Memory B cell (primary cell): ENCODE data around the gene ZNF891.

ENCODE experiments used
- ATAC-seq: fragments of 150-1000 bp; cut with Tn5 transposase; 2 replicates; pipeline ENCODE4 v1.10.0; 2021; ENCODE audit warnings: low read depth, mild to moderate bottlenecking, moderate library complexity
- DNase-seq, 2 donors: peaks; one replicate each; pipeline ENCODE4 v3.0.0; 2022; ENCODE audit warnings: low spot score in 2 of 2
- H3K27ac Mint-ChIP-seq: one replicate; pipeline ENCODE4 v1.8.0; 2022; ENCODE audit warnings: mild to moderate bottlenecking, moderate library complexity, mixed read lengths
- H3K27me3 Mint-ChIP-seq: one replicate; pipeline ENCODE4 v1.8.0; 2022; ENCODE audit warnings: mixed read lengths
- H3K36me3 Mint-ChIP-seq: one replicate; pipeline ENCODE4 v1.8.0; 2022; ENCODE audit warnings: mild to moderate bottlenecking, mixed read lengths
- H3K4me1 Mint-ChIP-seq: one replicate; pipeline ENCODE4 v1.8.0; 2022; ENCODE audit warnings: mixed read lengths
- H3K4me3 Mint-ChIP-seq: one replicate; pipeline ENCODE4 v1.8.0; 2022; ENCODE audit warnings: mild to moderate bottlenecking, moderate library complexity, mixed read lengths
- H3K9me3 Mint-ChIP-seq: one replicate; pipeline ENCODE4 v1.8.0; 2022; ENCODE audit warnings: mixed read lengths

ZNF891 gene

GRCh38 chr12:133130038-133130807, at the start of gene ZNF891, which contains the start of gene ZNF10:
TSS of gene ZNF891 (minus strand) at chr12:133130274. CDS start at chr12:133121918, 8,356 bp downstream.
TSS of gene ZNF10 (plus strand) at chr12:133130627. CDS start at chr12:133144493, 13,866 bp downstream.
- Mint-ChIP-seq H3K27me3 (no peaks in the 10 kb centered on the region), H3K27ac (peak within 1 kb of the TSS; percentile 99), H3K36me3 (peaks cover 39% of the 10 kb centered on the region), H3K9me3 (peaks cover 13% of the 10 kb centered on the region), H3K4me1 (peaks cover 11% of the 10 kb centered on the region), H3K4me3 (peak within 1 kb of the TSS; percentile 96)
- DNase-seq = peak; percentile 98 to 99
- peak; percentile 80 for ATAC-seq

DNA sequence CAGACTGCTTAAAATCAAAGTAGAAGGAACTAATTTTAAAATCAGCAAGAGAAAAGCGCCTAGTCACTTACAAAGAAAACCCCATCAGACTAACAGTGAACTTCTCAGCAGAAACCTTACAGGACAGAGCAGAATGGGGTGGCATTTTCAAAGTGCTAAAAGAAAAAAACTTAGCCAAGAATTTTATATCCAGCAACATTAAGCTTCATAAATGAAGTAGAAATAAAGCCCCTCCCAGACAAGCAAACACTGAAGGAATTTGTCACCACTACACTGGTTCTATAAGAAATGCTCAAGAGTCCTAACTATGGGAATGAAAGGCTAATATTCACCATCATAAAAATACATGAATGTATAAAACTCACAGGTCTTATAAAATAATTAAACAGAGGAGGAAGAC, 44.8 kb upstream of the ZNF891 start:
- Mint-ChIP-seq H3K4me3 (no peak overlapping the region), H3K9me3 (peaks cover 19% of the 10 kb centered on the region), H3K36me3 (peaks cover 9% of the 10 kb centered on the region), H3K27ac (no peak overlapping the region), H3K4me1 (no peaks in the 10 kb centered on the region), H3K27me3 (no peaks in the 10 kb centered on the region)
- ATAC-seq (no peak), DNase-seq (no peak)

- Mint-ChIP-seq H3K4me1 (no peaks in the 10 kb centered on the region), H3K27ac (no peak overlapping the region), H3K27me3 (no peaks in the 10 kb centered on the region), H3K4me3 (no peak overlapping the region), H3K9me3 (peaks cover 18% of the 10 kb centered on the region), H3K36me3 (peaks cover 3% of the 10 kb centered on the region)
- DNase-seq (no peak), ATAC-seq (no peak)
Measured at GRCh38 chr12:133172491-133172890, 42.4 kb upstream of the ZNF891 start.

GRCh38 chr12:133165776-133166175, 35.7 kb upstream of the ZNF891 start:
- Mint-ChIP-seq H3K4me3 (no peak overlapping the region), H3K9me3 (peaks cover 23% of the 10 kb centered on the region), H3K27me3 (no peaks in the 10 kb centered on the region), H3K27ac (no peak overlapping the region), H3K4me1 (no peaks in the 10 kb centered on the region), H3K36me3 (peaks cover 3% of the 10 kb centered on the region)
- no peak for ATAC-seq
- no peak for DNase-seq

GRCh38 chr12:133156125-133156690, 26.1 kb upstream of the ZNF891 start:
- no peak for DNase-seq
- H3K36me3 Mint-ChIP-seq = peaks cover 65% of the 10 kb centered on the region
- H3K4me1 Mint-ChIP-seq = no peaks in the 10 kb centered on the region
- peaks cover 37% of the 10 kb centered on the region for H3K9me3 Mint-ChIP-seq
- no peak for ATAC-seq
- no peak overlapping the region for H3K4me3 Mint-ChIP-seq
- no peaks in the 10 kb centered on the region for H3K27me3 Mint-ChIP-seq
- no peak overlapping the region for H3K27ac Mint-ChIP-seq

- Mint-ChIP-seq H3K9me3 (peaks cover 34% of the 10 kb centered on the region), H3K27me3 (no peaks in the 10 kb centered on the region), H3K4me3 (no peak overlapping the region), H3K4me1 (no peaks in the 10 kb centered on the region), H3K27ac (no peak overlapping the region), H3K36me3 (peaks cover 63% of the 10 kb centered on the region)
- no peak for ATAC-seq
- no peak for DNase-seq
Measured at GRCh38 chr12:133145981-133146380, 15.9 kb upstream of the ZNF891 start.

GRCh38 chr12:133135747-133136146, 5.7 kb upstream of the ZNF891 start:
- Mint-ChIP-seq H3K4me3 (no peak overlapping the region), H3K36me3 (peaks cover 61% of the 10 kb centered on the region), H3K27ac (no peak overlapping the region), H3K27me3 (no peaks in the 10 kb centered on the region), H3K4me1 (peaks cover 7% of the 10 kb centered on the region), H3K9me3 (peaks cover 32% of the 10 kb centered on the region)
- ATAC-seq (no peak), DNase-seq (no peak)

DNA sequence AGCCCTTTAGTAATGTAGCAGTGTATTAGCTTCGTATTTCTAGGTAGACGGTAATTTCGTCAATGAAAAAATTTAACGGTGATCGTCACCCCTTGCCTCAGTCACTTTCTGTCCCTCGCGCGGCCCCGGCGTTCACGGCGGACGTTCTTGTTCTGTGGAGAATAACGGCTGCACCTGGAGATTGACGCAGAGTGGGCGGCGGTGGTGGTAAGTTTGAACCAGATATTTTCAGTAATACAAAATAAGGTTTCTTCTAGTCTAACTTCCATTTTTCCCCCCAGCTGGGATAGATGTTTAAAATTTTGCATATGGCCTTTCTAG, 694 bp upstream of the ZNF891 start:
- Mint-ChIP-seq H3K36me3 (peaks cover 41% of the 10 kb centered on the region), H3K9me3 (peaks cover 16% of the 10 kb centered on the region), H3K27ac (peak overlapping the region; percentile 99), H3K4me3 (peak overlapping the region; percentile 96), H3K4me1 (peaks cover 11% of the 10 kb centered on the region), H3K27me3 (no peaks in the 10 kb centered on the region)
- ATAC-seq (peak; percentile 33), DNase-seq (peak in 1 of 2 donors; percentile 70)

- Mint-ChIP-seq H3K27ac (peak overlapping the region; percentile 99), H3K4me3 (peak overlapping the region; percentile 96), H3K4me1 (peaks cover 9% of the 10 kb centered on the region), H3K27me3 (no peaks in the 10 kb centered on the region), H3K36me3 (peaks cover 37% of the 10 kb centered on the region), H3K9me3 (peaks cover 12% of the 10 kb centered on the region)
- ATAC-seq = peak; percentile 2
- no peak for DNase-seq
Measured at GRCh38 chr12:133129368-133130037, 571 bp downstream of the ZNF891 start.

DNA sequence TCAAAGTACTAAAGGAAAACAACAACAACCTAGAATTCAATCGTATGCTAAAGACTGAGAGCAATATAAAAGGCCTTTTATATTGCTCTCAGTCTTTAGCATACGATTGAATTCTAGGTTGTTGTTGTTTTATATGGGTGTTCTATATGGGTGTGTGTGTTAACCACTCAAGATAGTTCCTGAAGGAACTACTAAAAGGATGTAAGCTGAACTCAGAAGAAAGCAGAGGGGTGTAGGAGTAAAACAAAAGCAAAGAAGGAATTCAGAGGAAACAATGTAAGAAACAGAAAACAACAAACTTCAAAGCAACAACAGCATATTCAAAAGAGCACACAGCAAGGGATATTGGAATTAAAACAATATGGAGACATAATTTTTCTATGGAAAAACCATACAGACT, 5.4 kb downstream of the ZNF891 start:
- DNase-seq (no peak), ATAC-seq (no peak)
- H3K9me3 Mint-ChIP-seq = peaks cover 15% of the 10 kb centered on the region
- no peak overlapping the region for H3K27ac Mint-ChIP-seq
- H3K36me3 Mint-ChIP-seq = peaks cover 44% of the 10 kb centered on the region
- H3K27me3 Mint-ChIP-seq = no peaks in the 10 kb centered on the region
- H3K4me3 Mint-ChIP-seq = no peak overlapping the region
- peaks cover 5% of the 10 kb centered on the region for H3K4me1 Mint-ChIP-seq

DNA sequence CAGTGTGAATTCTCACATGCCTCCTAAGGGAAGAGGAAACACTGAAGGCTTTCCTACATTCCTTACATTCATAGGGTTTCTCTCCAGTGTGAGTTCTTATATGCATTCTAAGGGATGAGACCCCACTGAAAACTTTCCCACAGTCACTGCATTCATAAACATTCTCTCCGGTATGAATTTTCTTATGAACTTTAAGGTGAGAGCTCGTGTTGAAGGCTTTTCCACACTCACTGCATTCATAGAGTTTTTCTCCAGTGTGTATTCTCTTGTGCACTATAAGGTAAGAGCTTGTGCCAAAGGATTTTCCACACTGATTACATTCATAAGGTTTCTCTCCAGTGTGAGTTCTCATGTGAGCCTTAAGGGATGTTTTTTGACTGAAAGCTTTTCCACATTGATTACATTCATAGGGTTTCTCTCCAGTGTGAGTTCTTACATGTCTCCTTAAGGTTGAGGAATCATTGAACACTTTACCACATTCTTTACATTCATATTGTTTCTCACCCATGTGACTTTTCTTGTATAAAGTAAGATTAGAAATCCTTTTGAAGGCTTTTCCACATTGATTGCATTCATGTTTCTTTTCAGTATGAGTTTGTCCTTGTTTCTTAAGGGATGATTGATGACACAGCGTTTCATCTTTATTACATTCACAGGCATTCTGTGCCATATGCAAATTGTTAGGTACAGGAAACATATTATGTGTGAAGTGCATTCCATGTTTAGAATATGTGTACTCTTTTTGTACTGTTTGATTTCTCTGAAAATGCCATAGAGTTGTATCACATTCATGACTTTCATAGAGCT, 9.5 kb downstream of the ZNF891 start:
- Mint-ChIP-seq H3K9me3 (peaks cover 28% of the 10 kb centered on the region), H3K27ac (no peak overlapping the region), H3K27me3 (no peaks in the 10 kb centered on the region), H3K4me3 (no peak overlapping the region), H3K36me3 (peaks cover 49% of the 10 kb centered on the region), H3K4me1 (peaks cover 4% of the 10 kb centered on the region)
- DNase-seq = no peak
- no peak for ATAC-seq

GRCh38 chr12:133108150-133108549, 21.9 kb downstream of the ZNF891 start:
- peaks cover 11% of the 10 kb centered on the region for H3K9me3 Mint-ChIP-seq
- no peak for DNase-seq
- H3K36me3 Mint-ChIP-seq = peaks cover 48% of the 10 kb centered on the region

DNA sequence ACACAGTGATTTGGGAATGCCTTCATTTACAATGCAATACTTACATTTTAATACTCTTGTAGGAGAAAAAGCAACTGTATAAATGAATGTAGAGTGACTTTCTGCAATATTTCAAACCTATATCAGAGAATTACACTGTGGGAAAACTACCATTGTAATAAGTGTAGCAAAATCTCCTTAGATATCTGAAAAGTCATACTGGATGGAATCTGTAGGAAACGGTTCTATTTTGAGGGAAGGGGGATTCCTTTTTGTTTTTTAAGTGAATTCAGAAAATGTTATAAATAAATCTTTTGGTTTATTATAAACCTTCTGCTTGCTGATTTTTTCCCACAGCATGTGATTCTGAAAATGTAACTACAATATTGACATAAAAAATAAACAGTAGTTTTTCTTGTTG, 23.0 kb downstream of the ZNF891 start:
- H3K36me3 Mint-ChIP-seq = peaks cover 53% of the 10 kb centered on the region
- no peak overlapping the region for H3K4me3 Mint-ChIP-seq
- H3K4me1 Mint-ChIP-seq = no peaks in the 10 kb centered on the region
- DNase-seq (no peak), ATAC-seq (no peak)
- no peak overlapping the region for H3K27ac Mint-ChIP-seq
- H3K9me3 Mint-ChIP-seq = peaks cover 12% of the 10 kb centered on the region
- H3K27me3 Mint-ChIP-seq = no peaks in the 10 kb centered on the region

More at GRCh38 chr12:133108150-133108549, 21.9 kb downstream of the ZNF891 start:
- ATAC-seq = no peak
- Mint-ChIP-seq H3K4me3 (no peak overlapping the region), H3K4me1 (no peaks in the 10 kb centered on the region), H3K27me3 (no peaks in the 10 kb centered on the region), H3K27ac (no peak overlapping the region)

- Mint-ChIP-seq H3K27ac (no peak overlapping the region), H3K4me3 (no peak overlapping the region), H3K36me3 (peaks cover 54% of the 10 kb centered on the region), H3K9me3 (peaks cover 13% of the 10 kb centered on the region), H3K27me3 (no peaks in the 10 kb centered on the region), H3K4me1 (no peaks in the 10 kb centered on the region)
- ATAC-seq = no peak
- DNase-seq = no peak
Measured at GRCh38 chr12:133106253-133106652, 23.8 kb downstream of the ZNF891 start.
